ENCODE data around the gene NXF1. TPM values are rescaled to one million over a fixed set of nuclear protein-coding genes. Genes with fewer than 3 reads are reported as not detected.

Gene NXF1
- polyA plus RNA-seq, 1 donor (not counting 4 experiments of a cell fraction or from before 2014, with no cell fraction given): 25.3 TPM

DNA sequence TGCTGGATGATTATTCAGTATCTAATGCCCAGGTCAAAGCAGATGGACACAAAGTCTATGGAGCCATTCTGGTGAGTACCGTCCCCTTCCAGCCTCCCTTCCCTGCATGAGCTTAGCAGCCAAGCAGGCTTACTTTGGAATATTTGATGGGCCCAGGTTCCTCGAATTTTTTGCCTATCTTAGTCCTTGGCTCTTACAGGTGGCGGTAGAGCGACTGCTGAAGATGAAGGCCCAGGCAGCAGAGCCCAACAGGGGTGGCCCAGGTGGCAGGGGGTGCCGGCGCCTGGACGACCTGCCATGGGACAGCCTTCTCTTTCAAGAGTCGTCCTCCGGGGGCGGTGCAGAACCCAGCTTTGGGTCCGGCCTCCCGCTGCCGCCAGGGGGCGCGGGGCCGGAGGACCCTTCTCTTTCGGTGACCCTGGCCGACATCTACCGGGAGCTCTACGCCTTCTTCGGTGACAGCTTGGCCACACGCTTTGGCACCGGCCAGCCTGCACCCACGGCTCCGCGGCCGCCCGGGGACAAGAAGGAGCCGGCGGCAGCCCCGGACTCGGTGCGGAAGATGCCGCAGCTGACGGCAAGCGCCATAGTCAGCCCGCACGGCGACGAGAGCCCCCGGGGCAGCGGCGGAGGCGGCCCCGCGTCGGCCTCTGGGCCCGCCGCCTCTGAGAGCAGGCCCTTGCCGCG, 18.8 kb downstream of the NXF1 start:
- Histone ChIP-seq H3K27ac (ENCODE audit: control insufficient read depth, insufficient read depth, low read length) (peak overlapping the region; percentile 98), H3K27me3 (ENCODE audit: control insufficient read depth, extremely low read depth, insufficient read depth, low read length) (no peaks in the 10 kb centered on the region), H3K9me1 (ENCODE audit: control insufficient read depth, extremely low read depth, insufficient read depth, low read length) (no peaks in the 10 kb centered on the region), H3K4me1 (ENCODE audit: control insufficient read depth, extremely low read depth, insufficient read depth, low read length) (peaks cover 26% of the 10 kb centered on the region), H4K20me1 (ENCODE audit: control insufficient read depth, extremely low read depth, insufficient read depth, low read length) (no peaks in the 10 kb centered on the region), H3K79me2 (ENCODE audit: control insufficient read depth, insufficient read depth, low read length) (peaks cover 35% of the 10 kb centered on the region), H3K4me2 (ENCODE audit: control insufficient read depth, extremely low read depth, insufficient read depth, low read depth, low read length) (peak overlapping the region; percentile 66), H2AFZ (ENCODE audit: control insufficient read depth, low read length) (peak overlapping the region; percentile 29), H3K9ac (ENCODE audit: control insufficient read depth, extremely low read depth, insufficient read depth, low read length) (peak overlapping the region; percentile 97), H3K4me3 (ENCODE audit: control insufficient read depth in 2 of 3, extremely low read depth in 1 of 3, insufficient read depth in 2 of 3, low read depth in 1 of 3, low read length in 3 of 3) (peak overlapping the region; percentile 78 to 100 (median 99)), H3K9me3 (ENCODE audit: control insufficient read depth, low read depth, low read length) (no peaks in the 10 kb centered on the region), H3K36me3 (ENCODE audit: control insufficient read depth in 2 of 2, extremely low read depth in 1 of 2, insufficient read depth in 2 of 2, low read length in 2 of 2) (peaks cover 4 to 20% of the 10 kb centered on the region in 2 experiments)
- DNase-seq (ENCODE audit: low read depth, low spot score): no peak
- dilution Hi-C loops (cut with MboI; ENCODE audit: extremely low pct_ligation_motif_present, low sequenced_read_pairs): no loop called here
- TF ChIP-seq EZH2 (IDR thresholded peaks at IDR 0.05; ENCODE audit: low read length): no peak
- TF ChIP-seq CTCF (optimal IDR thresholded peaks at IDR 0.05 in 1 of 3, IDR thresholded peaks at IDR 0.05 in 1 of 3, conservative IDR thresholded peaks at IDR 0.05 in 1 of 3; ENCODE audit: extremely low read depth in 1 of 3, insufficient read depth in 2 of 3, low read length in 3 of 3): peak; percentile 91 to 100 (median 92)
- FAIRE-seq: no peak

DNA sequence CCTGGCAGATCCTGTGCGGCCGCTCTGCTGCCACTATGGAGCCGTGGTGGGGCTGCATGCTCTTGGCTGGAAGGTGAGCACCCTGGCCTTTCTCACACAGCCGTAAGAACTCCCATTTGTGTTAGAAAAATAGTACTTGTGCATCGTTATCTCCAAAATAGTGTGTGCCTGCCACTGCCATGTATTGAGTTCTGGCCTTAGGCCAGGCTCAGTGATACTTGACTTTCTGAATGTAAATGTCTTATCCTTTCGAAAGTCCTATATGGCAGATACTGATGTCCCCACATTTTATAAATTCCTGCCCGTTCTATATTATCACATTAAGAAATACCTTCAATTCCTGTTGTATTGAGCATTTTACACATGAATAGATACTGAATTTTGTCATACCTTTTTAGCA, 22.5 kb downstream of the NXF1 start:
- no peak overlapping the region for H3K4me3 ChIP-seq (ENCODE audit: control insufficient read depth in 2 of 3, extremely low read depth in 1 of 3, insufficient read depth in 2 of 3, low read depth in 1 of 3, low read length in 3 of 3)
- H3K9me1 ChIP-seq (ENCODE audit: control insufficient read depth, extremely low read depth, insufficient read depth, low read length): no peaks in the 10 kb centered on the region
- no peak overlapping the region for H3K4me2 ChIP-seq (ENCODE audit: control insufficient read depth, extremely low read depth, insufficient read depth, low read depth, low read length)
- no peaks in the 10 kb centered on the region for H3K9me3 ChIP-seq (ENCODE audit: control insufficient read depth, low read depth, low read length)
- no peak overlapping the region for H3K9ac ChIP-seq (ENCODE audit: control insufficient read depth, extremely low read depth, insufficient read depth, low read length)
- dilution Hi-C loops (cut with MboI; ENCODE audit: extremely low pct_ligation_motif_present, low sequenced_read_pairs): no loop called here
- peaks cover 4 to 6% of the 10 kb centered on the region in 2 experiments for H3K36me3 ChIP-seq (ENCODE audit: control insufficient read depth in 2 of 2, extremely low read depth in 1 of 2, insufficient read depth in 2 of 2, low read length in 2 of 2)
- H3K79me2 ChIP-seq (ENCODE audit: control insufficient read depth, insufficient read depth, low read length): peaks cover 3% of the 10 kb centered on the region
- H2AFZ ChIP-seq (ENCODE audit: control insufficient read depth, low read length): no peak overlapping the region
- FAIRE-seq (no peak), DNase-seq (ENCODE audit: low read depth, low spot score) (no peak)
- H3K4me1 ChIP-seq (ENCODE audit: control insufficient read depth, extremely low read depth, insufficient read depth, low read length): peaks cover 6% of the 10 kb centered on the region
- H3K27ac ChIP-seq (ENCODE audit: control insufficient read depth, insufficient read depth, low read length): no peak overlapping the region
- H3K27me3 ChIP-seq (ENCODE audit: control insufficient read depth, extremely low read depth, insufficient read depth, low read length): no peaks in the 10 kb centered on the region
- no peaks in the 10 kb centered on the region for H4K20me1 ChIP-seq (ENCODE audit: control insufficient read depth, extremely low read depth, insufficient read depth, low read length)
- no peak for TF ChIP-seq CTCF (optimal IDR thresholded peaks at IDR 0.05 in 1 of 3, IDR thresholded peaks at IDR 0.05 in 1 of 3, conservative IDR thresholded peaks at IDR 0.05 in 1 of 3; ENCODE audit: extremely low read depth in 1 of 3, insufficient read depth in 2 of 3, low read length in 3 of 3)
- TF ChIP-seq EZH2 (IDR thresholded peaks at IDR 0.05; ENCODE audit: low read length): no peak
